ENCODE data around the gene USP12.
A peak's percentile ranks its signal among the peaks of the same experiment; 100 is the strongest.
"Not testable (repeated sequence)": the region's sequence is repeated elsewhere in the genome, so short reads cannot be mapped to it uniquely, and the experiment has no call there.

USP12 gene

DNA sequence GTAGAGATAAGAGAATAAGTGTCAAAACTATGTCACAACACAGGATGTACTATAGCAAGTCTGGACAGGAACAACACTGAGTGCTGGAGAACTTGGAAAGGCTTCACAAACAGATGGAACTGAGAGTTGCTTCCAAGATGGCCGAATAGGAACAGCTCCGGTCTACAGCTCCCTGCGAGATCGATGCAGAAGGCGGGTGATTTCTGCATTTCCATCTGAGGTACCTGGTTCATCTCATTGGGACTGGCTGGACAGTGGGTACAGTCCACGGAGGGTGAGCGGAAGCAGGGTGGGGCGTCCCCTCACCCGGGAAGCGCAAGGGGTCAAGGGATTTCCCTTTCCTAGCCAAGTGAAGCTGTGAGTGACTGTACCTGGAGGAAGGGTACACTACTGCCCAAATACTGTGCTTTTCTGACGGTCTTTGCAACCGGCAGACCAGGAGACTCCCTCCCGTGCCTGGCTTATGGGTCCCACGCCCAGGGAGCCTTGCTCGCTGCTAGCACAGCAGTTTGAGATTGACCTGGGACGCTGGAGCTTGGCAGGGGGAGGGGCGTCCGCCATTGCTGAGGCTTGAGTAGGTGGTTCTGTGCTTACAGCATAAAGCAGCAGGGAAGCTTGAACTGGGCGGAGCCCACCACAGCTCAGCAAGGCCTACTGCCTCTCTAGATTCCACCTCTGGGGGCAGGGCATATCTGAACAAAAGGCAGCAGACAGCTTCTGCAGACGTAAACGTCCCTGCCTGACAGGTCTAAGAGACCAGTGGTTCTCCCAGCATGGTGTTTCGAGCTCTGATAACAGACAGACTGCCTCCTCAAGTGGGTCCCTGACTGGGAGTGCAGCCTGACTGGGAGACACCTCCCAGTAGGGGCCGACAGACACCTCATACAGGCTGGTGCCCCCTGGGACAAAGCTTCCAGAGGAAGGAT is 46.0 kb downstream of the USP12 start:
- Mint-ChIP-seq H3K4me3 (no peak overlapping the region), H3K27me3 (no peaks in the 10 kb centered on the region), H3K27ac (no peak overlapping the region), H3K36me3 (peaks cover 57% of the 10 kb centered on the region), H3K9me3 (peaks cover 10% of the 10 kb centered on the region), H3K4me1 (peaks cover 68% of the 10 kb centered on the region)
- no peak for ATAC-seq

DNA sequence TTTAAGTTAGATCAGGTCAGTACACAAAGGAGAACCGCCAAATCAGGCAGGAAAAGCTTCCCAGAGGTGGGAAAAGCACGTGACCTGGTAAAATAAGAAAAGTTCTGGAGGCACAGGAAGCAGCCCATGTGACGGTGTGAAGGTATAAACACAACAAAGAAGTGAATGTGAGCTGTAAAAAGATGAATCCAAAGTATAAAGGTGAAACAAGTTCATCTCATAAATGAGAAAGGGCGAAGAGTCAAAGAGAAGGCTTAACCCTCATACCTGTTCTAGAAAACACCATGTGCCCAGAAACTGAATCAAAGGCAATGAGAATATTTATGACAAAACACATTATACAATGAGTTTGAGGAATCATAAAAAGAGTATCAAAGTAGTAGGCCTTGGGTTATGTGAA is 47.0 kb downstream of the USP12 start:
- no peak for ATAC-seq
- H3K36me3 Mint-ChIP-seq = peaks cover 51% of the 10 kb centered on the region
- no peak overlapping the region for H3K4me3 Mint-ChIP-seq
- peaks cover 66% of the 10 kb centered on the region for H3K4me1 Mint-ChIP-seq
- no peak overlapping the region for H3K27ac Mint-ChIP-seq
- H3K9me3 Mint-ChIP-seq = peaks cover 6% of the 10 kb centered on the region
- H3K27me3 Mint-ChIP-seq = no peaks in the 10 kb centered on the region

DNA sequence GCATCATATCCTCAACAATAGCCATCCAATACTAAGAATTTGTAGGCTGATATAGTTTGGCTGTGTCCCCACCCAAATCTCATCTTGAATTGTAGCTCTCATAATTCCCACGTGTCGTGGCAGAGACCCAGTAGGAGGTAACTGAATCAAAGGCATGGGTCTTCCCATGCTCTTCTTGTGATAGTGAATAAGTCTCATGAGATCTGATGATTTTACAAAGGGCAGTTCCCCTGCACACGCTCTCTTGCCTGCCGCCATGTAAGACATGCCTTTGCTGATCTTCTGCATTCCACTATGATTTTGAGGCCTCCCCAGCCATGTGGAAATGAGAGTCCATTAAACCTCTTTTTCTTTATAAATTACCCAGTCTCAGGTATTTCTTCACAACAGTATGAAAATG is 48.2 kb downstream of the USP12 start:
- H3K27me3 Mint-ChIP-seq, H3K9me3 Mint-ChIP-seq, ATAC-seq, H3K27ac Mint-ChIP-seq, H3K4me3 Mint-ChIP-seq: not testable (repeated sequence)
- peaks cover 66% of the 10 kb centered on the region for H3K4me1 Mint-ChIP-seq
- peaks cover 50% of the 10 kb centered on the region for H3K36me3 Mint-ChIP-seq

DNA sequence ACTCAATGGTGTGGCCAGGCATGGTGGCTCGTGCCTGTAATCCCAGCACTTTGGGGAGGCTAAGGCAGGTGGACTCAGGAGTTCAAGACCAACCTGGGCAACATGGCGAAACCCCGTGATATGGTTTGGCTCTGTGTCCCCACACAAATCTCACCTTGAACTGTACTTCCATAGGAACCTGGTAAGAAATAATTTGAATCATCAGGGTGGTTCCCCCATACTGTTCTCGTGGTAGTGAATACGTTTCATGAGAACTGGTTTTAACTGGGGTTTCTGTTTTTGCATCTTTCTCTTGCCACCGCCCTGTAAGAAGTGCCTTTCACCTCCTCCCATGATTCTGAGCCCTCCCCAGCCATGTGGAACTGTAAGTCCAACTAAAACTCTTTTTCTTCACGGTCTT is 49.6 kb downstream of the USP12 start:
- peaks cover 49% of the 10 kb centered on the region for H3K36me3 Mint-ChIP-seq
- H3K27ac Mint-ChIP-seq = no peak overlapping the region

DNA sequence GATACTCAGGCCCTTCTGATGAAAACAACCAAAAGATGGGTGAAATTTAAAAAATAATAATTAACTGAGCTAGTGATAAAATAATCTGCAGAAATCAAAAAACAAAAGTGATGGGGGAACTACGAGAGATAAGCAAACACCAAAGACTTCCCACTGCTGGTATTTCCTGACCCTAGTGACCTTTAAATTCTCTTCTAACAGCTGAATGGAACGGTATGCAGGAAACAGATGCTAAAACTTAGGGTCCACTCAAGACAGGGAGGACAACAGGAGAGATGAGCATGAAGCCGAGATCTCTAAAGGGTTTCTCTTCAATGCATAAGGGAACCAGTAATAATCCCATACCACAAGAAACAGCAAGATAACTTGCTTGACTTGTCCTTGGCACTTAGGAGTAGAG is 50.8 kb downstream of the USP12 start:
- Mint-ChIP-seq H3K4me3 (no peak overlapping the region), H3K9me3 (peaks cover 6% of the 10 kb centered on the region), H3K36me3 (peaks cover 57% of the 10 kb centered on the region), H3K27me3 (no peaks in the 10 kb centered on the region), H3K27ac (peak overlapping the region; percentile 44), H3K4me1 (peaks cover 53% of the 10 kb centered on the region)
- no peak for ATAC-seq

More for the DNA sequence above, 49.6 kb downstream of the USP12 start:
- H3K9me3 Mint-ChIP-seq = peaks cover 6% of the 10 kb centered on the region
- H3K4me3 Mint-ChIP-seq = no peak overlapping the region
- no peak for ATAC-seq
- H3K27me3 Mint-ChIP-seq = no peaks in the 10 kb centered on the region
- H3K4me1 Mint-ChIP-seq = peaks cover 64% of the 10 kb centered on the region

DNA sequence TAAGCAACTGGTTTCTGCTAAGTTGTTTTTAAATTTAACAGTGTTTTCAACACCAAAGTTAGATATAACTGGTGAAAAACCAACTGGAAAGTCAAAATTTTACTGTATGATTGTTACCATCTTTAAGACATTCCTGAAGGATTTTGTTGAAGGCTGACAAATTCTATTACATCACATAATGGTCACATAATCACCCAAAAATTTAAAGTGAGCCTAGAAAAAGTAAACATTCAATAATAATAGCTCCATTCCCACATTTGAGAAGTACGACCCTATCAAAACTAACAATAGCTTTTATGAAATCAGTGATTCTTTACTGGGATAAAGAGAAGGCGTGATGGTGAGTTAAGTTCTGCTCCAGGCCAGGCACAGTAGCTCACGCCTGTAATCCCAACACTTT is 51.6 kb downstream of the USP12 start:
- peaks cover 6% of the 10 kb centered on the region for H3K9me3 Mint-ChIP-seq
- H3K27me3 Mint-ChIP-seq = no peaks in the 10 kb centered on the region
- H3K27ac Mint-ChIP-seq = no peak overlapping the region
- peaks cover 59% of the 10 kb centered on the region for H3K36me3 Mint-ChIP-seq
- H3K4me1 Mint-ChIP-seq = peaks cover 55% of the 10 kb centered on the region
- no peak overlapping the region for H3K4me3 Mint-ChIP-seq
- no peak for ATAC-seq

DNA sequence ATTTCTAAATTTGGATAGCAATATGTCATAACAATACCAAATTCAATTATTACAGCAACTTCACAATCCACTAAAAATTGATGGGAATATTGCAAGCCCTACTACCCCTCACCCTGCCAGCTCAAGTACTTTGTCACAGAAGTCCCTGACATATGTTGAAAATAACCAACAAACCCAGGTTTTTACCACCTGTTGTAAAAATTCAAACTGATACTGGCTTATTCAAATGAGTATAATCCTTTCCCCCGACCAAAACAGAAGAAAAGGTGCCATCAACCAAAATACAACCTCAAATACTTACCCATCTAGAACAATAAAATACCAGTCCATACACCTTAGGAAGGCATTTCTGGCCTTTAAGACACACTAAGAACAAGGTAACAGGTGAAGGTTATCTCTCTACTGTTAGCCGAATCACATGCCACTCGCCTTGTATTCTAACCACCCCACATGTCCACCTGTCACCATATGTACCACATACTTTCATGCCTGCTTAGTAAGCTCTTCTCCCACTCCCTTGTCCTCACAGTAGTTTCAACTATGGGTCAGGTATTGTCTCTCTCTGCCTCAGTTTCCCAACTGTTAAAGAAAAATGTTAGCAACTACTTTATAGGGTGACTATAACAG is 53.1 kb downstream of the USP12 start:
- no peak for ATAC-seq
- Mint-ChIP-seq H3K36me3 (peaks cover 52% of the 10 kb centered on the region), H3K27me3 (no peaks in the 10 kb centered on the region), H3K4me1 (peaks cover 67% of the 10 kb centered on the region), H3K4me3 (no peak overlapping the region), H3K9me3 (peaks cover 5% of the 10 kb centered on the region), H3K27ac (peak overlapping the region; percentile 53)

DNA sequence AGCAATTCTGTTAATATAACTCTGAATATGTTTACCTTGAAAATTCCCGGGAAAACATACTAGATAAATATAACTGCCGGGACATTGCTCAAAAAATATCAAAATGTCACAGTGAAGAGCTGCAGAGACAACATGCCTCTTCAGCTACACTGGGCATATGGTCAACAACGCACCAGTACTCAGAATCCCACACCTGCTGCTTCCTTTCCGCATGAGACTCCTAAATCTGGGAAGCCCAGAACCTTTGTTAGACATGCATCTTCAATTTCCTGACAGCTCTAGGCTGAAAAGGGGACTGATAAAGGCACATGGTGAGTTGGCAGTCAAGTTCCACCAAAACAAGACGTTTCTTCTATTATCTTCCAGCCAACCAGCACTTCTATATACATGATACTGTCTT is 53.7 kb downstream of the USP12 start:
- H3K4me1 Mint-ChIP-seq = peaks cover 69% of the 10 kb centered on the region

DNA sequence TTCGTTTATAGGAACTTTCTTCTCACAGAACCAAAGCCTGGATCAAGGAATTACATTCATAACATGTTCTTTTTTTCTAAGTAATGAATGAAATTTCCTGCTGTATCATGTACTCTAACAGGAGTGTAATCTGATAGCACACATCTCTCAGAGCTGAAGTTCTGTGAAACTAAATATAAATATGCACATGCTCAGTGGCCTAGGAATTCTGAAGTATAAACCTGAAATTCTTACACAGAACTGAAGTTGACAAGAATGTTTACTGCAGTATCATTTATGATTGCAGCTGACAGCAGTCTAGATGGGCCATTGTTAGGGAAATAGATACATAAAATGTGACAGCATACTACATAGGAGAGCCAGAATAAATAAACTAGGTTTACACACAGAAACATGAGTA is 54.5 kb downstream of the USP12 start:
- no peak overlapping the region for H3K4me3 Mint-ChIP-seq
- ATAC-seq = no peak
- no peak overlapping the region for H3K27ac Mint-ChIP-seq
- H3K9me3 Mint-ChIP-seq = no peaks in the 10 kb centered on the region
- no peaks in the 10 kb centered on the region for H3K27me3 Mint-ChIP-seq
- peaks cover 47% of the 10 kb centered on the region for H3K36me3 Mint-ChIP-seq
- peaks cover 71% of the 10 kb centered on the region for H3K4me1 Mint-ChIP-seq

More for the DNA sequence above, 53.7 kb downstream of the USP12 start:
- H3K27ac Mint-ChIP-seq = no peak overlapping the region
- ATAC-seq = no peak
- H3K4me3 Mint-ChIP-seq = no peak overlapping the region
- peaks cover 52% of the 10 kb centered on the region for H3K36me3 Mint-ChIP-seq
- no peaks in the 10 kb centered on the region for H3K27me3 Mint-ChIP-seq
- H3K9me3 Mint-ChIP-seq = peaks cover 3% of the 10 kb centered on the region

DNA sequence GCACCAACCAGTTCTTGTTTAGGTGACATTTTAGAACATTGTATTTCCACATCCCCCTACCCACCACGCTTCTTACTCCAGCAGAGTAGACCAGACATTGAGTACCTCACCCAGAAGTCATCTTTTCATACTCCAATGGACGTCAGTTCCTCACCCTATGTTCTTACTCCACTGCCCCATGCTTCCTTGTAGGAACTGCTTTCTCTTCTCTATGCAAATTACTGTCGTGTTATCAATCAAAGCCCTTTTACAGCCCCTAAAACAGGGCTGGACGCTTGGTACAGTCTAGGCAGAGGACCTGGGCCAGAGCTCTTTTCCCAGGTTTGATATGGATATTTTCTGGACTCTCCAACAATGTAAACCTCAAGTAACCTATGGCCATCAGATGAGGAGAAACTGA is 58.2 kb downstream of the USP12 start:
- H3K27me3 Mint-ChIP-seq = no peaks in the 10 kb centered on the region
- no peak for ATAC-seq
- peaks cover 28% of the 10 kb centered on the region for H3K36me3 Mint-ChIP-seq
- peak overlapping the region; percentile 65 for H3K27ac Mint-ChIP-seq
- H3K4me1 Mint-ChIP-seq = peaks cover 45% of the 10 kb centered on the region
- no peak overlapping the region for H3K4me3 Mint-ChIP-seq
- no peaks in the 10 kb centered on the region for H3K9me3 Mint-ChIP-seq

DNA sequence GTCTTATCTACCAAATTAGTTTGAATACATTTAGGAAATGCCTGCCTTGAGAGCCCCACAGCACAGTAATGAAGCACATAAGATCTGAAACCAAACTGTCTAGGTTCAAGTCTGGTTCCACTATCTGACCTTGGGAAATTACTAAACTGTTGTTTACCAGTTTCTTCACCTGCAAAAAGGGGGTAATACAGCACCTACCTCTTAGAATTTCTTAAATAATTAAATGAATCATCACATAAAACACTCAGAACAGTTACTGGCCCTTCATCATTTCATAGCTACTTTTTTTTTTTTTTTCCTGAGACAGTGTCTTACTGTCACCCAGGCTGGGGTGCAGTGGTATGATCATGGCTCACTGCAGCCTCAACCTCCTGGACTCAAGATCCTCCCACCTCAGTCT is 59.6 kb downstream of the USP12 start:
- peaks cover 33% of the 10 kb centered on the region for H3K4me1 Mint-ChIP-seq
- H3K27ac Mint-ChIP-seq = peak overlapping the region; percentile 22
- H3K4me3 Mint-ChIP-seq = no peak overlapping the region
- H3K27me3 Mint-ChIP-seq = no peaks in the 10 kb centered on the region
- no peak for ATAC-seq
- H3K9me3 Mint-ChIP-seq = no peaks in the 10 kb centered on the region
- peaks cover 28% of the 10 kb centered on the region for H3K36me3 Mint-ChIP-seq

DNA sequence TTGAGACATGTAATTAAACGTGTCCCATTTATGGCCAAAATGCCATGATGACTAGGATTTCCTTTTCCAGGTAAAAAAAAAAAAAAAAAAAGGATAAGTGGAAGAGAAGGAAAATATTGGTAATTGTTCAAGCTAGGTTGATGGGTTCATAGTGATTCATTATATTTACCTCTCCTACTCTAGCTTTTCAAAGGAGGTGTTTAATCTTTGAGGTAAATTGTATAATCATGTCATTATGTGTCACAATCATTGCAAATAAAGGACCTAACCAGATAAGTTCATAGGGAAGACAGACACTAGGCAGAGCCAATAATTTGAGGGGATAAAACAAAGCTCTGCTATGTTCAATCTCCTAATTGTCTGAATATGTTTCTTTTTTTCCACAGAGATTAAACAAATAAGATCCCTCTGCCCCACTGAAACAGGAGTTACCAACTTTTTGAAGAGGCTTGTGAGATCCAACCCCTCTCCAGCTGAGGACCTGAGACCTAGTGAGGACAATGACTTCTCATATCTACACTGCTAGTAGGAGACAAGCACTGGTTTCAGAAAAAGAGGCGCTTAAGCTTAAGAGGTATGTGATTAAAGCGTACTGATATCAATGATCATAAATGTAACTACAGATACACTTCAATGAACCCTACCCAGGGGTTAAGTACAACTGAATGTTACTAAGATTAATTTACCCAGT is 61.4 kb downstream of the USP12 start:
- H3K4me1 Mint-ChIP-seq = peaks cover 25% of the 10 kb centered on the region
- no peak overlapping the region for H3K4me3 Mint-ChIP-seq
- H3K9me3 Mint-ChIP-seq = no peaks in the 10 kb centered on the region
- ATAC-seq = no peak
- peaks cover 30% of the 10 kb centered on the region for H3K36me3 Mint-ChIP-seq
- H3K27ac Mint-ChIP-seq = no peak overlapping the region
- no peaks in the 10 kb centered on the region for H3K27me3 Mint-ChIP-seq

DNA sequence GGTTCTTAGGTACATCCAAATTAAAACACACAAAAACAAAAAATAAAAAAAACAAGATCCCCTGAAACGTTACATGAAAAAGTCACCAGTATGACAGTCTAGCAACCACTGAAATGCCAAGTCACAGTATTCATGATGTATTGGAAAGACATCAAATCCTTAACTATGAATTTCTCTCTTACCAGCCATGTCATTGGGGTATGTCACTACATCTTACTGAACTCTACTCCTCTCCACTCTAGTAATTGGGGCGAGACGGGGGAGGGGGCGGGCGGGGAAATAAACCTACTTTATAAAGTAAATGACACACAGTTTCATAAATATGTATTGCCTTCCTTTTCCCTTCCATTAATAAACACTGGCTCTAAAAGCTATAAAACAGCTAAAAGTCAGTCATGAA is 65.5 kb downstream of the USP12 start:
- Mint-ChIP-seq H3K27me3 (no peaks in the 10 kb centered on the region), H3K27ac (no peak overlapping the region), H3K4me3 (no peak overlapping the region), H3K9me3 (no peaks in the 10 kb centered on the region), H3K4me1 (peaks cover 8% of the 10 kb centered on the region), H3K36me3 (peaks cover 40% of the 10 kb centered on the region)
- no peak for ATAC-seq

DNA sequence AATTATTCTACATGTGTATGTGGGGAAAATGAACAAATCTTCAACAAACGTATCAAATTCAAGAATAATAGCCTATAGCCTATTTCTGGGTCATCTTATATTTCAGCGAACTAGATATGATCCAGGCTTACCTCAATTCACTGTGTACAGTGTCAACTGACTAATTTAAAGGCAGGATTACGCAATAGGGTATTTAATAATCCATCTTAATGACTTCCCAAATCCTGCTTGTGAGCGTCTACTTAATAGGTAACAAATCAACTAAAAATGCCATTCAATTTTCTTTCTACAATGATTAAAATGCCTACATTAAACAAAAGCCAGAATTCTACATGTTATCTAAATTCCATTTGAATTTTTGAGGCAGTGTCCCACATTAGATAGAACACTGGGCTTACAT is 67.0 kb downstream of the USP12 start:
- Mint-ChIP-seq H3K9me3 (no peaks in the 10 kb centered on the region), H3K27ac (no peak overlapping the region), H3K4me3 (no peak overlapping the region), H3K4me1 (peaks cover 18% of the 10 kb centered on the region), H3K27me3 (no peaks in the 10 kb centered on the region), H3K36me3 (peaks cover 47% of the 10 kb centered on the region)
- no peak for ATAC-seq

DNA sequence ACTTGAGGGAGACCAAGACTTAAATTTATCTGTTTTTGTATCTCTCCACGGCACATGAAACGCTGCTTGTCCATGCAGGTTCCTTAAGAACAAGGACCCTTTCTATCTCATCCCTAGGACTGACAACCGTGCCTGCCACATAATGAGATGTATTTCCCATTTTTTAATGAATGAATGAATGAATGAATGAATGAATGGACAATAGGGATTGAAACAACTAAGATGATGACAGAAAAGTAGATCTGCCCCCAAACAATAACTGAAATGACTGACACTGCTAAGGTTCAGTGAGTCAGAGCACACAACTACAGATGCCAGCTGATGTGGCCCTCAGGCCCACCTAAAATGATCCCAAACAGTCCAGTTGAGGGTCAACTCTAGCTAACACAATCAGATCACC is 69.8 kb downstream of the USP12 start:
- Mint-ChIP-seq H3K36me3 (peaks cover 69% of the 10 kb centered on the region), H3K4me3 (no peak overlapping the region), H3K27ac (no peak overlapping the region), H3K27me3 (no peaks in the 10 kb centered on the region), H3K9me3 (no peaks in the 10 kb centered on the region), H3K4me1 (peaks cover 28% of the 10 kb centered on the region)
- ATAC-seq = no peak
